Measurements from ENCODE around the gene C14orf119. TPM values are rescaled to one million over a fixed set of nuclear protein-coding genes. Genes with fewer than 3 reads are reported as not detected.

Gene C14orf119, protein sequence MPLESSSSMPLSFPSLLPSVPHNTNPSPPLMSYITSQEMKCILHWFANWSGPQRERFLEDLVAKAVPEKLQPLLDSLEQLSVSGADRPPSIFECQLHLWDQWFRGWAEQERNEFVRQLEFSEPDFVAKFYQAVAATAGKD
- total RNA-seq (2014; rRNA removed; shearing (Covaris generic)) (25.9 and 44.5 TPM in 2 replicates), total RNA-seq (2022) (37.0 and 42.4 TPM in 2 replicates), Bru-seq, nascent RNA (percentile 68 among the genes with signal in this experiment), BruChase-seq, experiment 1, labeled RNA remaining after a 6-hour chase (percentile 60 among the genes with signal in this experiment), BruChase-seq, experiment 2, labeled RNA remaining after a 2-hour chase (percentile 84 among the genes with signal in this experiment)
- long read RNA-seq, transcript C14orf119-201 (2 exons, 3,660 nt) = major isoform, 89 of 102 reads
- long read RNA-seq, partial matches to known transcripts = 0 of 102 reads
- long read RNA-seq, other reads (novel, unspliced or antisense) = 13 of 102 reads

DNA sequence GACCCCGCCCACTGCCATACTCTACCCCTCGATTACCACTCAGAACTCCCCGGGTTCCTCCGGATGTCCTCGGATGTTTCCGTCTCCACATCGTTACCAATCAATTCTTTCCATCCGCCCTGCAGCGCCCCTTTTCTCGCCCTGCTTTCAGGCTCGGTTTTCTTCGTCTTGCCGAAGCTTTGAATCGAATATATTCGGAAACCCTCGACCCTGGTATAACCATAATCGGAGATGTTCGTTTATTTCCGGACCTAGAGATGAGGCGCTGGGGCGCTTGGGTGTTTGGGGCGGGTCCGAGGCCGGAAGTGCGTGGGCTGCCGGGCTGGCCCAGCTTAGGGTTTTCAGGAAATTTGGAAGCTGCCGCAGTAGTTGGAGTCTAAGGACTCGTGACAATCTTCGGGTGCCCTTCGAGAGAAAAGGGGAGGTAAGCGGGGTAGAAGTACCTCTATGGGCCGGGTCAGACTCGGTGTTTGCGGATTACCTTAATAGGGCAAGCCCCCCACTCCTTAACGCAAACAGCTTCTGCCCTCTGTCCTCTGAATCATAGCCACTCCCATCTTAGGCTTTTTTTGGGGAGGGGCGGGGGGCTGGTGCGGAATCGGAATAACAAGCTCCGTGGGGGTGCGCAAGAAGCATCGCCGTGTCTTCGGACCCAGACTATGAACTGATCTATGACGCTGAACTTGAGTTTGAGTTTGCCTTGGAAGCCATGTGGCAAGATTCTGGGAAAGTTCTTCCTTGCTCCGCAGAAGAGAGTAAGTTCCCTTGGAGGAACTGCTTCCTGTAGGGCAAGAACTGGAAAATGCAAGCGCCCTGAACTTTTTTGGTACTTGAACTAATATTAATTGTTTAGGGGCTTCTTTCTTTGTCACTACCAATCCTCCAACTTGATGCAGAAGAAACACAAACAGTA is at the start of gene C14orf119:
Gene C14orf119, plus strand, starts transcription at position 310 of the 913 bp plus-strand sequence. CDS start 2,154 bp downstream, outside the sequence.
- peak; percentile 100 for DNase-seq (ENCODE audit: low spot score)
- Histone ChIP-seq H3K4me2 (ENCODE audit: low read length) (peak within 1 kb of the TSS; percentile 94), H4K20me1 (ENCODE audit: insufficient read depth, low read length) (peaks cover 21% of the 10 kb centered on the region), H3K79me2 (ENCODE audit: insufficient read depth, low read depth, low read length) (peaks cover 56% of the 10 kb centered on the region), H3K9me2 (ENCODE audit: insufficient read depth, low read length) (no peaks in the 10 kb centered on the region), H3K9me3 (ENCODE audit: low read length) (no peaks in the 10 kb centered on the region), H3K4me1 (ENCODE audit: insufficient read depth, low read length, poor library complexity, severe bottlenecking) (peaks cover 23% of the 10 kb centered on the region), H3K4me3 (ENCODE audit: low read depth, low read length, poor library complexity, severe bottlenecking) (peak within 1 kb of the TSS; percentile 92), H3K27ac (ENCODE audit: low read depth, low read length, poor library complexity, severe bottlenecking) (peak within 1 kb of the TSS; percentile 81), H3K36me3 (ENCODE audit: insufficient read depth, low read length) (peaks cover 58% of the 10 kb centered on the region), H2AFZ (ENCODE audit: low read length) (peak within 1 kb of the TSS; percentile 59; the same call in 1 of the 2 replicates)
- POLR2A ChIA-PET = interaction anchor here (0.5 to 1.7 kb wide), 24 partner anchors 10 to 1165 kb away, joined by 3 to 13 read pairs (median 4); partner anchors contain the start of genes HAUS4, PABPN1 and PPP1R3E
- TSS peak; percentile 81 for BruUV-seq (replicated peaks)
- intact Hi-C loops (cut with micrococcal nuclease; ENCODE audit: unreplicated experiment) = loop anchor here (2.0 kb wide), 1 partner anchor 25 kb away; no protein-coding TSS in a partner anchor
- no peak for TF ChIP-seq EZH2phosphoT487 (IDR thresholded peaks at IDR 0.05; ENCODE audit: borderline replicate concordance, low read depth, low read length)
- TF ChIP-seq, protein P1, sequence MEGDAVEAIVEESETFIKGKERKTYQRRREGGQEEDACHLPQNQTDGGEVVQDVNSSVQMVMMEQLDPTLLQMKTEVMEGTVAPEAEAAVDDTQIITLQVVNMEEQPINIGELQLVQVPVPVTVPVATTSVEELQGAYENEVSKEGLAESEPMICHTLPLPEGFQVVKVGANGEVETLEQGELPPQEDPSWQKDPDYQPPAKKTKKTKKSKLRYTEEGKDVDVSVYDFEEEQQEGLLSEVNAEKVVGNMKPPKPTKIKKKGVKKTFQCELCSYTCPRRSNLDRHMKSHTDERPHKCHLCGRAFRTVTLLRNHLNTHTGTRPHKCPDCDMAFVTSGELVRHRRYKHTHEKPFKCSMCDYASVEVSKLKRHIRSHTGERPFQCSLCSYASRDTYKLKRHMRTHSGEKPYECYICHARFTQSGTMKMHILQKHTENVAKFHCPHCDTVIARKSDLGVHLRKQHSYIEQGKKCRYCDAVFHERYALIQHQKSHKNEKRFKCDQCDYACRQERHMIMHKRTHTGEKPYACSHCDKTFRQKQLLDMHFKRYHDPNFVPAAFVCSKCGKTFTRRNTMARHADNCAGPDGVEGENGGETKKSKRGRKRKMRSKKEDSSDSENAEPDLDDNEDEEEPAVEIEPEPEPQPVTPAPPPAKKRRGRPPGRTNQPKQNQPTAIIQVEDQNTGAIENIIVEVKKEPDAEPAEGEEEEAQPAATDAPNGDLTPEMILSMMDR (conservative IDR thresholded peaks at IDR 0.05; ENCODE audit: low read length) = no peak
- CTCF ChIA-PET (ENCODE audit: unreplicated experiment) = interaction anchor here (0.8 to 2.3 kb wide), 8 partner anchors 16 to 225 kb away, joined by 3 to 12 read pairs (median 4); partner anchors contain the start of gene PABPN1

GRCh38 chr14:23047034-23047634 is 48.2 kb upstream of the C14orf119 start:
- no peak overlapping the region for H3K4me3 ChIP-seq (ENCODE audit: low read depth, low read length, poor library complexity, severe bottlenecking)
- H3K9me2 ChIP-seq (ENCODE audit: insufficient read depth, low read length) = no peaks in the 10 kb centered on the region
- no TSS peak for BruUV-seq (replicated peaks)
- no peaks in the 10 kb centered on the region for H3K4me1 ChIP-seq (ENCODE audit: insufficient read depth, low read length, poor library complexity, severe bottlenecking)
- no peaks in the 10 kb centered on the region for H3K9me3 ChIP-seq (ENCODE audit: low read length)
- no peaks in the 10 kb centered on the region for H4K20me1 ChIP-seq (ENCODE audit: insufficient read depth, low read length)
- intact Hi-C loops (cut with micrococcal nuclease; ENCODE audit: unreplicated experiment) = no loop called here
- no peak overlapping the region for H3K4me2 ChIP-seq (ENCODE audit: low read length)
- H3K27ac ChIP-seq (ENCODE audit: low read depth, low read length, poor library complexity, severe bottlenecking) = no peak overlapping the region
- ChIA-PET CTCF (ENCODE audit: unreplicated experiment) (no interaction called here), POLR2A (no interaction called here)
- TF ChIP-seq, protein P1 (conservative IDR thresholded peaks at IDR 0.05; ENCODE audit: low read length) = no peak
- no peak for TF ChIP-seq EZH2phosphoT487 (IDR thresholded peaks at IDR 0.05; ENCODE audit: borderline replicate concordance, low read depth, low read length)
- DNase-seq (ENCODE audit: low spot score) = no peak
- no peaks in the 10 kb centered on the region for H3K36me3 ChIP-seq (ENCODE audit: insufficient read depth, low read length)
- no peaks in the 10 kb centered on the region for H3K79me2 ChIP-seq (ENCODE audit: insufficient read depth, low read depth, low read length)
- H2AFZ ChIP-seq (ENCODE audit: low read length) = no peak overlapping the region

Data from OCI-LY7 (cell line).